Hematopoietic multipotent progenitor cell treated with erythropoietin and hydrocortisone succinate and interleukin-3 and kit ligand, for 17 days (in vitro differentiated cells): ENCODE measurements around the gene CDS2.
A peak's percentile ranks its signal among the peaks of the same experiment; 100 is the strongest.

Experiments
- DNase-seq: peaks from one replicate; pipeline ENCODE4 v3.0.0-alpha.2; 2015; ENCODE audit warnings: low spot score

Gene CDS2

GRCh38 chr20:5212907-5213487 lies 86.2 kb downstream of the CDS2 start:
- DNase-seq, result no peak

- no peak for DNase-seq
Measured at GRCh38 chr20:5214826-5215225, 88.0 kb downstream of the CDS2 start.

GRCh38 chr20:5215672-5216304 lies 89.0 kb downstream of the CDS2 start:
- no peak for DNase-seq

GRCh38 chr20:5216663-5217062 lies 89.9 kb downstream of the CDS2 start:
- no peak for DNase-seq

- DNase-seq, result no peak
Measured at GRCh38 chr20:5217616-5218015, 90.8 kb downstream of the CDS2 start.

- no peak for DNase-seq
Measured at GRCh38 chr20:5220321-5221060, 93.7 kb downstream of the CDS2 start.

GRCh38 chr20:5221061-5221430 lies 94.2 kb downstream of the CDS2 start:
- no peak for DNase-seq

- DNase-seq, result peak; percentile 67
Measured at GRCh38 chr20:5222919-5223634, 96.3 kb downstream of the CDS2 start.

GRCh38 chr20:5230544-5230943 lies 103.7 kb downstream of the CDS2 start:
- no peak for DNase-seq

GRCh38 chr20:5234158-5234557 lies 107.3 kb downstream of the CDS2 start:
- no peak for DNase-seq

GRCh38 chr20:5234978-5235377 lies 108.2 kb downstream of the CDS2 start:
- DNase-seq, result no peak
